Gastrocnemius medialis (tissue), 4 donors: ENCODE measurements around the gene FHOD3.

Experiments
- CTCF ChIP-seq, 5 experiments: fragments of 450-650 bp in 3 of 5; fragments of 200-600 bp in 2 of 5; sonication (generic) in 2 of 5; IDR thresholded peaks in 4 of 5; conservative IDR thresholded peaks in 1 of 5; 1 replicate in 4 of 5; 2 replicates in 1 of 5; pipeline ENCODE4 v1.5.1; 2016 to 2019; ENCODE audit warnings: antibody characterized with exemption in 5 of 5, mild to moderate bottlenecking in 3 of 5, moderate library complexity in 3 of 5
- POLR2A ChIP-seq, 2 donors: fragments of 450-650 bp; IDR thresholded peaks; one replicate each; pipeline ENCODE4 v1.6.1; 2017; ENCODE audit warnings: antibody characterized with exemption in 2 of 2, mild to moderate bottlenecking in 2 of 2, moderate library complexity in 2 of 2

DNA sequence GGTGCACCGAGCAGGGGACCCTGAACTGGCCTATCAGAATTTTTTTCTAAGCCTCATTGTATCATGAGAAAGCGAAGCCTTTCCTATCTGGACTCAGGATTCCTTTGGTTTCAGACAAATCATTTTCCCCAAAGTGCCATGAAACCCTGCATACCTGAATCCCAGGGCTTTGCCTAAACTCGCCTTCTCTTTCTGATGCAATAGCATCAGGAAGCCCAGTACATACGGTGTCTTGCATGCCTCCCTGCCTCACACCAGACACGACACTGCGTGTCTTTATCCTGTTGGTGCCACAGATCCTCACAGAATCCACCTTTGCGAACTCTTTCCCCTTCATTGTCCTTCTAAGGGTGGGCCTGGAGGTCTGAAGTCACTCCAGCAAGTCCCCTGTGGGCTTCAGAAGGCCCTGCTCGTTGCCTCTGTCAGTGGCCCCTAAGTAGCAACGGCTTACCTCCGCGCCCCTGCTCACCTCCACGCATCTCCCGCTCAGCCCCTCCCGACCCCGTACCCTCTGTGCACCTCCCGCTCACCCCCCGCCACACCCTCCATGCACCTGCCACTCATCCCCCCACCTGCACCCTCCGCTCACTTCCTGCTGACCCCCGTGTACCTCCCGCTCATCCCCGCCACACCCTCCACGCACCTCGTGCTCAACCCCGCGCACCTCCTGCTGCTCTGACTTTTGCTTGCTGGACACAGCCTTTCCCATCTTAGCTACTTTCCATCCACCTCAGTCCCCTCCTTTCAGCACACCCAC, 447.9 kb downstream of the FHOD3 start:
- TF ChIP-seq CTCF (IDR thresholded peaks at IDR 0.05 in 4 of 5, conservative IDR thresholded peaks at IDR 0.05 in 1 of 5) (no peak), POLR2A (IDR thresholded peaks at IDR 0.05) (no peak)
